Adrenal gland (tissue), 12 donors: Measurements from ENCODE around the gene CENPS. TPM values are rescaled to one million over a fixed set of nuclear protein-coding genes. Genes with fewer than 3 reads are reported as not detected.

ENCODE experiments used
- DNase-seq, 7 donors: peaks; one replicate each; pipeline ENCODE4 v3.0.0-alpha.2; 2019 to 2020
- H3K27ac ChIP-seq, 5 donors: fragments of 200-600 bp; sonication (generic) in 4 of 5; 1 replicate in 3 of 5; 2 replicates in 2 of 5; pipeline versions ENCODE4 v1.5.1 to v1.8.0; 2016 to 2020; ENCODE audit warnings: mild to moderate bottlenecking in 1 of 5
- H3K27me3 ChIP-seq: fragments of 200-600 bp; 2 replicates; pipeline ENCODE4 v1.8.0; 2021
- H3K36me3 ChIP-seq, 2 donors: fragments of 200-600 bp; replicated peaks in 1 of 2; 1 replicate in 1 of 2; 2 replicates in 1 of 2; pipeline versions ENCODE4 v1.5.1 to v1.8.0; 2018 to 2022
- H3K4me1 ChIP-seq, 2 donors: fragments of 200-600 bp; replicated peaks in 1 of 2; 1 replicate in 1 of 2; 2 replicates in 1 of 2; pipeline versions ENCODE4 v1.5.1 to v1.8.0; 2018 to 2021
- H3K4me3 ChIP-seq, 4 donors: fragments of 200-600 bp; sonication (generic) in 3 of 4; one replicate each; pipeline ENCODE4 v1.5.1; 2016 to 2018
- H3K9me3 ChIP-seq, 3 donors: fragments of 200-600 bp; sonication (generic) in 1 of 3; replicated peaks in 1 of 3; 1 replicate in 2 of 3; 2 replicates in 1 of 3; pipeline versions ENCODE4 v1.5.1 to v1.8.0; 2016 to 2021
- POLR2A ChIP-seq, 2 donors: fragments of 450-650 bp; IDR thresholded peaks; one replicate each; pipeline ENCODE4 v1.6.1; 2017; ENCODE audit warnings: antibody characterized with exemption in 2 of 2, mild to moderate bottlenecking in 2 of 2, moderate library complexity in 1 of 2
- WGBS, 4 donors: extraction: QIAGEN DNeasy Blood & Tissue Kit in 2 of 4; methylation state at CpG; one replicate each; pipeline versions ENCODE4 v1.1.5 to v1.1.7; 2013 to 2017; 5-methylcytosine and 5-hydroxymethylcytosine counted together
- intact Hi-C, 2 donors: fragments of 100-400 bp; cut with DNase I; formaldehyde crosslinking; loops; one replicate each; pipeline versions ENCODE4 v1.14.1 to v1.15.0; 2022 to 2023
- polyA plus RNA-seq, 3 donors: library from polyadenylated mRNA; stranded (reverse); fragments of 200-250 nt in 2 of 3; fragments of 350-450 nt in 1 of 3; fragmentation: Illumina TruSeq in 1 of 3; extraction: RNeasy Lipid Tissue Mini Kit (QIAGEN cat#74804) in 1 of 3; gene quantifications; one replicate each; pipeline ENCODE4 v1.2.3, GENCODE V29; 2013 to 2014
- total RNA-seq, 9 donors: library from RNA; depleted of rRNA in 4 of 9; stranded (reverse); fragments of >200 nt in 4 of 9; fragments of 120-200 nt in 1 of 9; fragmentation: NEBNext Ultra II Directional in 1 of 9; extraction: Animal tissue kit (Norgen Biotek cat#: 25700) in 1 of 9; gene quantifications; one replicate each; pipeline versions ENCODE4 v1.1.0 to v1.2.4, GENCODE V29; 2013 to 2023
- TF ChIP-seq, protein P1 (sequence below), 6 experiments: fragments of 450-650 bp in 4 of 6; fragments of 200-600 bp in 2 of 6; sonication (generic) in 1 of 6; IDR thresholded peaks; 1 replicate in 5 of 6; 2 replicates in 1 of 6; pipeline versions ENCODE4 v1.5.1 to v1.8.0; 2016 to 2021; ENCODE audit warnings: antibody characterized with exemption in 6 of 6, mild to moderate bottlenecking in 2 of 6, moderate library complexity in 1 of 6
- donor health status: healthy with polysubstance abuse.
- donor health status: Bipolar disorder and iron deficiency.
- donor health status: DM: yes; HTN: yes; CAD: no.
- donor health status: DM: no; HTN: no; CAD: no.
- donor health status: DM: no; HTN: no; CAD: no.
- donor health status: DM: yes; HTN: yes; CAD: no.

CENPS gene
- total and polyA plus RNA-seq, 12 donors = 10.0 to 32.9 (median 18.8) TPM

DNA sequence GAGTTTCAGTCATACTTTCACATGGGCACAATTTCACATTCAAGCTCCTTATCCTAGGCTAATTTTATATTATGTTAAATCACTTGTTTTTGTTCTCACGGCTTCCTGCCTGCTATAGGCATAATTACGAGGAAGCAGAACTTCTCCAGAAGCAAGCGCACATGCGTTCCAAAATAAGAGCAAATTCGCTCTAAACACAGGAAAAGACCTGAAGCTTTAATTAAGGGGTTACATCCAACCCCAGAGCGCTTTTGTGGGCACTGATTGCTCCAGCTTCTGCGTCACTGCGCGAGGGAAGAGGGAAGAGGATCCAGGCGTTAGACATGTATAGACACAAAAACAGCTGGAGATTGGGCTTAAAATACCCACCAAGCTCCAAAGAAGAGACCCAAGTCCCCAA lies 19.5 kb downstream of the CENPS start, which contains the start of gene CORT:
CORT (plus strand) TSS at position 281 of the 400 bp plus-strand sequence. CDS start 193 bp downstream, outside the sequence.
- H3K27me3 ChIP-seq = no peaks in the 10 kb centered on the region
- no peak within 1 kb of the TSS for H3K27ac ChIP-seq
- no peak within 1 kb of the TSS for H3K4me3 ChIP-seq
- 90 to 95% (median 92%) methylated on average over 10 of the region's 10 CpGs for WGBS, 4 donors
- H3K9me3 ChIP-seq = no peaks in the 10 kb centered on the region
- intact Hi-C loops = no loop called here
- TF ChIP-seq POLR2A (IDR thresholded peaks at IDR 0.05) = no peak
- TF ChIP-seq, protein P1, sequence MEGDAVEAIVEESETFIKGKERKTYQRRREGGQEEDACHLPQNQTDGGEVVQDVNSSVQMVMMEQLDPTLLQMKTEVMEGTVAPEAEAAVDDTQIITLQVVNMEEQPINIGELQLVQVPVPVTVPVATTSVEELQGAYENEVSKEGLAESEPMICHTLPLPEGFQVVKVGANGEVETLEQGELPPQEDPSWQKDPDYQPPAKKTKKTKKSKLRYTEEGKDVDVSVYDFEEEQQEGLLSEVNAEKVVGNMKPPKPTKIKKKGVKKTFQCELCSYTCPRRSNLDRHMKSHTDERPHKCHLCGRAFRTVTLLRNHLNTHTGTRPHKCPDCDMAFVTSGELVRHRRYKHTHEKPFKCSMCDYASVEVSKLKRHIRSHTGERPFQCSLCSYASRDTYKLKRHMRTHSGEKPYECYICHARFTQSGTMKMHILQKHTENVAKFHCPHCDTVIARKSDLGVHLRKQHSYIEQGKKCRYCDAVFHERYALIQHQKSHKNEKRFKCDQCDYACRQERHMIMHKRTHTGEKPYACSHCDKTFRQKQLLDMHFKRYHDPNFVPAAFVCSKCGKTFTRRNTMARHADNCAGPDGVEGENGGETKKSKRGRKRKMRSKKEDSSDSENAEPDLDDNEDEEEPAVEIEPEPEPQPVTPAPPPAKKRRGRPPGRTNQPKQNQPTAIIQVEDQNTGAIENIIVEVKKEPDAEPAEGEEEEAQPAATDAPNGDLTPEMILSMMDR (IDR thresholded peaks at IDR 0.05) = no peak
- DNase-seq = no peak
- H3K4me1 ChIP-seq = no peaks in the 10 kb centered on the region
- H3K36me3 ChIP-seq = no peaks in the 10 kb centered on the region

- Histone ChIP-seq H3K27ac (no peak overlapping the region), H3K27me3 (no peaks in the 10 kb centered on the region), H3K36me3 (no peaks in the 10 kb centered on the region), H3K4me3 (no peak overlapping the region), H3K9me3 (no peaks in the 10 kb centered on the region), H3K4me1 (no peaks in the 10 kb centered on the region)
- DNase-seq = no peak
- 64 to 81% (median 75%) methylated on average over 11 to 21 of the region's 21 CpGs for WGBS, 4 donors
- intact Hi-C loops = no loop called here
- TF ChIP-seq, protein P1 (IDR thresholded peaks at IDR 0.05) = no peak
- no peak for TF ChIP-seq POLR2A (IDR thresholded peaks at IDR 0.05)
Measured at GRCh38 chr1:10450156-10450814, 20.1 kb downstream of the CENPS start.

DNA sequence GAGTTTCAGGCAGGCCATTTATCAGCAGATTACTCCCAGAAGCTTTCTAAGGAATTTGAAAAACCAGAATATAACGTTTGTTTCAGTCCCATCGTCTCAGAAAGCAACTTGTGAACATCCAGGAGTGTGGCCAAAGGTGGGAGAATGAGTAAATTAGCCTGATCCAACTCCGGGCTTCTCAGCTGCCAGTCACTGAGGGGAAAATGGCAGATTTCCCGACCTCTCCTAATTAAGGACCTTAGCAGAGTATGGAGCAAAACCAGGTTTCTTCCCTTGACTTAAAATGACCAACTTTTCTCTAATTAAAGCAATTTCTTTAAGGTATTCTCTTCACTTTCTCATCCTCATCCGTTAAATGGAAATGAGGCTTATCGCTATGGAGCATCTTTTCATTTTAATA lies 20.6 kb downstream of the CENPS start:
- intact Hi-C loops = no loop called here
- Histone ChIP-seq H3K4me1 (no peaks in the 10 kb centered on the region), H3K36me3 (no peaks in the 10 kb centered on the region), H3K27me3 (no peaks in the 10 kb centered on the region), H3K9me3 (no peaks in the 10 kb centered on the region), H3K27ac (no peak overlapping the region), H3K4me3 (no peak overlapping the region)
- WGBS, 4 donors = 49 to 63% (median 54%) methylated on average over 6 of the region's 6 CpGs
- no peak for DNase-seq
- TF ChIP-seq, protein P1 (IDR thresholded peaks at IDR 0.05) = no peak
- TF ChIP-seq POLR2A (IDR thresholded peaks at IDR 0.05) = no peak

- Histone ChIP-seq H3K27me3 (no peaks in the 10 kb centered on the region), H3K27ac (no peak overlapping the region), H3K4me3 (no peak overlapping the region), H3K9me3 (no peaks in the 10 kb centered on the region), H3K36me3 (no peaks in the 10 kb centered on the region), H3K4me1 (no peaks in the 10 kb centered on the region)
- WGBS, 4 donors = 17 to 27% (median 19%) methylated on average over 7 to 10 of the region's 10 CpGs
- TF ChIP-seq, protein P1 (IDR thresholded peaks at IDR 0.05) = no peak
- TF ChIP-seq POLR2A (IDR thresholded peaks at IDR 0.05) = no peak
- intact Hi-C loops = no loop called here
- DNase-seq = no peak
Measured at GRCh38 chr1:10451287-10451686, 21.1 kb downstream of the CENPS start.
